ENCODE data around the gene PAM. TPM values are rescaled to one million over a fixed set of nuclear protein-coding genes. Genes with fewer than 3 reads are reported as not detected.
A peak's percentile ranks its signal among the peaks of the same experiment; 100 is the strongest.

Gene PAM
- total and polyA plus RNA-seq, 2 donors (not counting 3 experiments of a cell fraction or from before 2014, with no cell fraction given): 118 to 176 TPM

GRCh38 chr5:102790748-102791147, 35.6 kb downstream of the PAM start:
- Histone ChIP-seq H3K9me3 (replicated peaks; ENCODE audit: control insufficient read depth, insufficient read depth, low read length) (no peaks in the 10 kb centered on the region), H3K27ac (ENCODE audit: insufficient read depth, low read depth, low read length) (no peak overlapping the region), H3K79me2 (ENCODE audit: control insufficient read depth, insufficient read depth, low read length) (peaks cover 4% of the 10 kb centered on the region), H2AFZ (ENCODE audit: low read depth, low read length) (no peak overlapping the region), H3K4me3 (replicated peaks in 1 of 3; ENCODE audit: insufficient read depth in 1 of 3, low read depth in 1 of 3, low read length in 3 of 3) (no peak overlapping the region), H3K9ac (replicated peaks; ENCODE audit: extremely low read depth, insufficient read depth, low read length) (no peak overlapping the region), H4K20me1 (replicated peaks; ENCODE audit: control insufficient read depth, extremely low read depth, insufficient read depth, low read length) (peaks cover 6% of the 10 kb centered on the region), H3K4me2 (ENCODE audit: insufficient read depth, low read length) (no peak overlapping the region), H3K36me3 (ENCODE audit: control insufficient read depth in 2 of 2, extremely low read depth in 1 of 2, insufficient read depth in 2 of 2, low read length in 2 of 2) (no peaks in the 10 kb centered on the region), H3K4me1 (ENCODE audit: control insufficient read depth, extremely low read depth, insufficient read depth, low read length) (no peaks in the 10 kb centered on the region), H3K27me3 (ENCODE audit: control insufficient read depth in 2 of 2, insufficient read depth in 2 of 2, low read length in 2 of 2) (no peaks in the 10 kb centered on the region), H3K9me1 (replicated peaks; ENCODE audit: control insufficient read depth, extremely low read depth, insufficient read depth, low read length) (no peaks in the 10 kb centered on the region)
- dilution Hi-C loops (cut with MboI; ENCODE audit: extremely low pct_ligation_motif_present, low sequenced_read_pairs): no loop called here
- ChIA-PET CTCF (interaction anchor here (0.9 to 5.0 kb wide), 8 partner anchors 8 to 329 kb away, joined by 3 to 35 read pairs (median 5); partner anchors contain the start of genes GIN1 and PPIP5K2), POLR2A (no interaction called here)
- DNase-seq (ENCODE audit: low read depth, low spot score) (no peak), FAIRE-seq (no peak)
- BruUV-seq (replicated peaks): no TSS peak
- no peak for TF ChIP-seq POLR2A (IDR thresholded peaks at IDR 0.05; ENCODE audit: low read depth, low read length)
- TF ChIP-seq FOS (IDR thresholded peaks at IDR 0.05; ENCODE audit: borderline replicate concordance, insufficient read depth, low read length): no peak
- TF ChIP-seq GATA2 (IDR thresholded peaks at IDR 0.05; ENCODE audit: insufficient read depth, insufficient read length, low read depth, low read length): no peak
- no peak for TF ChIP-seq MYC (IDR thresholded peaks at IDR 0.05; ENCODE audit: low read depth, low read length)
- TF ChIP-seq MAX (IDR thresholded peaks at IDR 0.05; ENCODE audit: insufficient read depth, insufficient read length): no peak
- no peak for TF ChIP-seq JUN (IDR thresholded peaks at IDR 0.05; ENCODE audit: borderline replicate concordance, insufficient read depth, insufficient read length, low read depth)
- intact Hi-C loops (cut with micrococcal nuclease): no loop called here

DNA sequence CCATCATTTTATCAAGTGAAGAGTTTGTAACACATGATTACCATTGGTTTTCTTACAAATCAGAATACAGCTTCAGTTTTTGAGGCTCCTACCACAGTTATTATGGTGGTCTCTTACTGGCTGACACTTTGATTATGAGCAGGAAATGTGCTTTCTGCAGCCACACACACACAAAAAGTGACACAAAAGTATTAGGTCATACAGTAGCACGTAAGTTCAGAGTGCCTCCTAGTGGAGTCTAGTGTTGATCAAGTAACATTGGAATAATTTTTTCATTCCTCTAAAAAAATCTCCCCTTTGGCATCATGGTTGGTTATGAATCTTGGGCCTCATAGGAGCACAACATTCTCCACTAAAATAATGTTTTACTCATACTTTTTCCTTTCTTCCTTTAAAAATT, 37.6 kb downstream of the PAM start:
- TF ChIP-seq JUN (IDR thresholded peaks at IDR 0.05; ENCODE audit: borderline replicate concordance, insufficient read depth, insufficient read length, low read depth): no peak
- TF ChIP-seq, protein P1, sequence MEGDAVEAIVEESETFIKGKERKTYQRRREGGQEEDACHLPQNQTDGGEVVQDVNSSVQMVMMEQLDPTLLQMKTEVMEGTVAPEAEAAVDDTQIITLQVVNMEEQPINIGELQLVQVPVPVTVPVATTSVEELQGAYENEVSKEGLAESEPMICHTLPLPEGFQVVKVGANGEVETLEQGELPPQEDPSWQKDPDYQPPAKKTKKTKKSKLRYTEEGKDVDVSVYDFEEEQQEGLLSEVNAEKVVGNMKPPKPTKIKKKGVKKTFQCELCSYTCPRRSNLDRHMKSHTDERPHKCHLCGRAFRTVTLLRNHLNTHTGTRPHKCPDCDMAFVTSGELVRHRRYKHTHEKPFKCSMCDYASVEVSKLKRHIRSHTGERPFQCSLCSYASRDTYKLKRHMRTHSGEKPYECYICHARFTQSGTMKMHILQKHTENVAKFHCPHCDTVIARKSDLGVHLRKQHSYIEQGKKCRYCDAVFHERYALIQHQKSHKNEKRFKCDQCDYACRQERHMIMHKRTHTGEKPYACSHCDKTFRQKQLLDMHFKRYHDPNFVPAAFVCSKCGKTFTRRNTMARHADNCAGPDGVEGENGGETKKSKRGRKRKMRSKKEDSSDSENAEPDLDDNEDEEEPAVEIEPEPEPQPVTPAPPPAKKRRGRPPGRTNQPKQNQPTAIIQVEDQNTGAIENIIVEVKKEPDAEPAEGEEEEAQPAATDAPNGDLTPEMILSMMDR (IDR thresholded peaks at IDR 0.05; ENCODE audit: extremely low read depth in 1 of 2, insufficient read depth in 1 of 2, low read depth in 1 of 2, low read length in 2 of 2): peak; percentile 17

More for the DNA sequence above, 37.6 kb downstream of the PAM start:
- Histone ChIP-seq H3K4me3 (replicated peaks in 1 of 3; ENCODE audit: insufficient read depth in 1 of 3, low read depth in 1 of 3, low read length in 3 of 3) (no peak overlapping the region), H3K4me2 (ENCODE audit: insufficient read depth, low read length) (no peak overlapping the region), H3K27ac (ENCODE audit: insufficient read depth, low read depth, low read length) (no peak overlapping the region), H3K36me3 (ENCODE audit: control insufficient read depth in 2 of 2, extremely low read depth in 1 of 2, insufficient read depth in 2 of 2, low read length in 2 of 2) (no peaks in the 10 kb centered on the region), H3K79me2 (ENCODE audit: control insufficient read depth, insufficient read depth, low read length) (peaks cover 4% of the 10 kb centered on the region), H3K9ac (replicated peaks; ENCODE audit: extremely low read depth, insufficient read depth, low read length) (no peak overlapping the region), H2AFZ (ENCODE audit: low read depth, low read length) (no peak overlapping the region), H3K9me1 (replicated peaks; ENCODE audit: control insufficient read depth, extremely low read depth, insufficient read depth, low read length) (no peaks in the 10 kb centered on the region), H3K4me1 (ENCODE audit: control insufficient read depth, extremely low read depth, insufficient read depth, low read length) (no peaks in the 10 kb centered on the region), H3K9me3 (replicated peaks; ENCODE audit: control insufficient read depth, insufficient read depth, low read length) (no peaks in the 10 kb centered on the region), H4K20me1 (replicated peaks; ENCODE audit: control insufficient read depth, extremely low read depth, insufficient read depth, low read length) (no peaks in the 10 kb centered on the region), H3K27me3 (ENCODE audit: control insufficient read depth in 2 of 2, insufficient read depth in 2 of 2, low read length in 2 of 2) (no peaks in the 10 kb centered on the region)
- dilution Hi-C loops (cut with MboI; ENCODE audit: extremely low pct_ligation_motif_present, low sequenced_read_pairs): no loop called here
- DNase-seq (ENCODE audit: low read depth, low spot score): peak; percentile 33
- POLR2A ChIA-PET: no interaction called here
- no TSS peak for BruUV-seq (replicated peaks)
- CTCF ChIA-PET: interaction anchor here (5.0 kb wide), 1 partner anchor 111 kb away, joined by 35 read pairs; no protein-coding TSS in a partner anchor
- FAIRE-seq: peak; percentile 63
- intact Hi-C loops (cut with micrococcal nuclease): loop anchor here (1.0 kb wide), 2 partner anchors 111 to 209 kb away; no protein-coding TSS in a partner anchor
